OCI-LY7 (cell line): ENCODE data around the gene C17orf50.

Experiments used
- CTCF ChIP-seq: fragments of 200-600 bp; sonication (generic); conservative IDR thresholded peaks from 2 replicates; pipeline ENCODE4 v1.5.1; 2014; ENCODE audit warnings: mild to moderate bottlenecking, antibody characterized with exemption, low read length, moderate library complexity, mixed read lengths
- EZH2phosphoT487 ChIP-seq: fragments of 200-600 bp; sonication (generic); IDR thresholded peaks from 2 replicates; pipeline ENCODE4 v1.6.1; 2018; ENCODE audit warnings: low read depth, borderline replicate concordance, mild to moderate bottlenecking, mixed run types, antibody characterized with exemption, low read length, moderate library complexity, mixed read lengths

- TF ChIP-seq CTCF (no peak), EZH2phosphoT487 (no peak)
These were observed 15.4 kb upstream of the C17orf50 start for GRCh38 chr17:35745246-35745645.
